ENCODE measurements around the gene NFE2L1. TPM values are rescaled to one million over a fixed set of nuclear protein-coding genes. Genes with fewer than 3 reads are reported as not detected.
"Not testable (repeated sequence)": the region's sequence is repeated elsewhere in the genome, so short reads cannot be mapped to it uniquely, and the experiment has no call there.

The NFE2L1 gene
- total and polyA plus RNA-seq, 7 experiments from 2014 or later: 8.7 to 65.2 (median 40.0) TPM

DNA sequence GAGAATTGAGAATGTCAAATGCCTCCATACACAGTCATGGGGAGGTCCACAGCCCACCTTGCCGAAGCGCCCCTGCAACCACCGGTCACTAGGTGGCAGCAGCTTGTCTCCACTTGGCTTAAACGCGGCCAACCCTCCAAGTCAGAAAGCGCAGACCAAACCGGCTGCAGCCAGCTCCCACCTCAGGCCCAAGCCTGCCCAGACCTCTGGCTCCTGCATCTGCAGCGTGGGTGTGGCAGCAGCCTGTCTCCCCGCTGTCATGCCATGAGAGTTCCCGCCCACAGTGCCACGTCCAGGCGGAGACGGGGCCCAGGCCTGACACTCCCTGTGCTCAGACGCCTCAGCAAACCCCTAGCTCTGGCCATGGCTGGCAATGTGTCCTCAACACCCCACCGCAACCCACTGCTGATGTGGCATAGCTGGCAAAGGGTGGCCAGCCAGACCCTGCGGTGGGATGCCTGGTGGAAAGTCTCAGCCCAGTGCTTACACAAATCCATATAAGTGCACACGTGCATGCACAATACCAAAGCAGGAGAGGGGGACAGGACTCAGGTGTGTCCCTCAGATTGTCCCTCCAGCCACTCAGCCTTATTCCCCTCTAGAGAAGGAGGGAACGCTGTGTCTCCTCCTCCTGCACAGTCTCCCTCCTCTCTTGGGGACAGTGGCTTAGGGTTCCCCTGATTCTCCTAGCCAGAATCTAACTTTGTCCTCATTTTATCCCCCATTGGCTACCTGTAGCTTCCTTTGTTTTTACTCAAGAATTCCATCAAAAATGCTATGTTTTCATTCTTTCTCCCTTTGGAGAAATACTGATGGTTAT, 21.4 kb upstream of the NFE2L1 start:
- Histone ChIP-seq H3K9me3 (ENCODE audit: control insufficient read depth in 2 of 3, low read length in 3 of 3) (no peaks in the 10 kb centered on the region), H3K27me3 (ENCODE audit: control insufficient read depth in 2 of 2, insufficient read depth in 2 of 2, low read length in 2 of 2) (peaks cover 0 to 11% of the 10 kb centered on the region in 2 donors), H3K4me3 (ENCODE audit: low read length) (no peak overlapping the region), H3K36me3 (ENCODE audit: control insufficient read depth in 2 of 3, insufficient read depth in 3 of 3, low read length in 3 of 3) (no peaks in the 10 kb centered on the region), H3K27ac (ENCODE audit: low read depth, low read length) (no peak overlapping the region), H3K4me1 (ENCODE audit: control insufficient read depth in 2 of 2, insufficient read depth in 2 of 2, low read length in 2 of 2) (peaks cover 9 to 26% of the 10 kb centered on the region in 2 donors)
- Mint-ChIP-seq H3K4me1 (peaks cover 23 to 39% (median 34%) of the 10 kb centered on the region in 7 donors), H3K27me3 (peaks cover 24 to 49% (median 38%) of the 10 kb centered on the region in 5 donors), H3K9me3 (peaks cover 0 to 2% (median 0%) of the 10 kb centered on the region in 11 donors), H3K27ac (no peak overlapping the region), H3K4me3 (peak overlapping the region in 8 of 10 donors; percentile 12 to 91 (median 38)), H3K36me3 (no peaks in the 10 kb centered on the region)
- intact Hi-C loops (cut with micrococcal nuclease): loop anchor here (1.0 to 10.0 kb wide), 6 partner anchors 11 to 1008 kb away; partner anchors contain the start of gene COPZ2 (in 1 of the 2)
- ATAC-seq (no peak), DNase-seq (peak in 8 of 9 donors; percentile 45 to 72 (median 51))
- POLR2A ChIA-PET: interaction anchor here (0.7 to 2.8 kb wide), 6 partner anchors 9 to 62 kb away, joined by 3 to 14 read pairs (median 3); partner anchors contain the start of gene COPZ2
- CTCF ChIA-PET: interaction anchor here (0.5 to 4.6 kb wide), 17 partner anchors 10 to 567 kb away, joined by 3 to 66 read pairs (median 5); partner anchors contain the start of genes HOXB5 and NFE2L1

DNA sequence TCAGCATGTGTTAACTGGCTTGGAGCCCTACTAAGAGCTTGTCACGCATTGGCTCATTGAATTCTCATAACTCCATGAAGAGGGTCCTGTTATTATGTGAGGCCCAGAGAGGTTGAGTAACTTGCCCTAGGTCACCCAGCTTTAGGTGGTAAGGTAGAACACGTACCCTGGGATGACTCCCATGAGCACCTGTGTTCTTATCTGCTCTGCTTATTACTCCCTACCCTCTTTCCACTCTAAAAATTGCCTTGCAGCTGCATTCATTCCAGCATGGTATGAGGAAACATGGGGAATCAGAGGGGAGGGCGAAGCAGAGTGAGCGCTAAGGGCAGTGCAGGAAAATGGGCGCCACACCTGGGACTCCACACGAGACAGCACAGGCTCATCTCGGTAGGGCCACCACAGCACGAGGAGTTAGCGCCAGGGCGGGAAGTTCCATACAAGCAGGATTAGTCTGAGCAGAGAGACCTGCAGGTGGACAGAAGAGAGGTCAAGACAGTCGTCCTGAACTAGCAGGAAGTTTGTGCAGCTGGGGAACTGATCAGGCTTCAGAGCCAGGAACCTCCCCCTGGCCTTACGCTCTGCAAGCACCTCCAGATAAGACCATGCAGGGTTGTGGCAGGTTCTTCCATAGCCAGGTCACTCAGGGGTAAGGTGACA, 20.7 kb upstream of the NFE2L1 start:
- Mint-ChIP-seq H3K4me3 (peak overlapping the region in 1 of 10 donors; percentile 9), H3K9me3 (peaks cover 0 to 2% (median 0%) of the 10 kb centered on the region in 11 donors), H3K27me3 (peaks cover 24 to 48% (median 38%) of the 10 kb centered on the region in 5 donors), H3K36me3 (no peaks in the 10 kb centered on the region), H3K4me1 (peaks cover 23 to 37% (median 32%) of the 10 kb centered on the region in 7 donors), H3K27ac (no peak overlapping the region)
- DNase-seq (no peak), ATAC-seq (no peak)
- H3K36me3 ChIP-seq (ENCODE audit: control insufficient read depth in 2 of 3, insufficient read depth in 3 of 3, low read length in 3 of 3): no peaks in the 10 kb centered on the region
- H3K27me3 ChIP-seq (ENCODE audit: control insufficient read depth in 2 of 2, insufficient read depth in 2 of 2, low read length in 2 of 2): peaks cover 0 to 11% of the 10 kb centered on the region in 2 donors
- intact Hi-C loops (cut with micrococcal nuclease): loop anchor here (5.0 to 10.0 kb wide), 5 partner anchors 307 to 1007 kb away; no protein-coding TSS in a partner anchor
- no peak overlapping the region for H3K27ac ChIP-seq (ENCODE audit: low read depth, low read length)
- no peaks in the 10 kb centered on the region for H3K9me3 ChIP-seq (ENCODE audit: control insufficient read depth in 2 of 3, low read length in 3 of 3)
- ChIA-PET CTCF (interaction anchor here (0.6 to 4.6 kb wide), 12 partner anchors 9 to 566 kb away, joined by 3 to 66 read pairs (median 6); partner anchors contain the start of genes HOXB5 and NFE2L1), POLR2A (interaction anchor here (0.7 to 2.8 kb wide), 6 partner anchors 10 to 63 kb away, joined by 3 to 14 read pairs (median 3); partner anchors contain the start of gene COPZ2)
- H3K4me3 ChIP-seq (ENCODE audit: low read length): no peak overlapping the region
- H3K4me1 ChIP-seq (ENCODE audit: control insufficient read depth in 2 of 2, insufficient read depth in 2 of 2, low read length in 2 of 2): peaks cover 9 to 26% of the 10 kb centered on the region in 2 donors

DNA sequence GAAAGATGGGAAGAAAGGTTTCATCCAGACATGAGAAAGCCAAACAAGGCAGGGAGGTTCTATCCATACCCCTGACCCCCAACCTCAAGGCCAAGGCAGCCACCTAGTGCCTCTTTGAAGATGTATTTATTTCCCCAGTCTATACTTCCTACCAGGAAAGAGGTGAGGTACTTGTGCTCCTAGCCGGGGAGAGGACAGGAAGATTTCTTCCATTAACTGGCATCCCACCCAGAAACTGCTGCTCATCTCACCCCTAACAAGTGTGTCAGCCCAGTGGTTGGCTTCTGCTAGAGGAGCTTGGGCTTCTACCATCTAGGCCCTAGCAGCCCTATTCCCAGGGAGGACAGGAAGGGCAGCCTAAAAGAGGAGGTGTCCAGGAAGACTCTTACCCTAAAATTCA, 19.4 kb upstream of the NFE2L1 start:
- no peak overlapping the region for H3K27ac Mint-ChIP-seq
- Histone ChIP-seq H3K27ac (ENCODE audit: low read depth, low read length) (no peak overlapping the region), H3K27me3 (ENCODE audit: control insufficient read depth in 2 of 2, insufficient read depth in 2 of 2, low read length in 2 of 2) (peaks cover 0 to 8% of the 10 kb centered on the region in 2 donors), H3K4me1 (ENCODE audit: control insufficient read depth in 2 of 2, insufficient read depth in 2 of 2, low read length in 2 of 2) (peaks cover 5 to 21% of the 10 kb centered on the region in 2 donors), H3K4me3 (ENCODE audit: low read length) (no peak overlapping the region), H3K36me3 (ENCODE audit: control insufficient read depth in 2 of 3, insufficient read depth in 3 of 3, low read length in 3 of 3) (no peaks in the 10 kb centered on the region), H3K9me3 (ENCODE audit: control insufficient read depth in 2 of 3, low read length in 3 of 3) (no peaks in the 10 kb centered on the region)
- no peak for DNase-seq
- H3K9me3 Mint-ChIP-seq: peaks cover 0 to 2% (median 0%) of the 10 kb centered on the region in 11 donors
- ATAC-seq: no peak
- H3K4me3 Mint-ChIP-seq: no peak overlapping the region
- H3K36me3 Mint-ChIP-seq: no peaks in the 10 kb centered on the region
- H3K4me1 Mint-ChIP-seq: peaks cover 20 to 29% (median 24%) of the 10 kb centered on the region in 7 donors
- intact Hi-C loops (cut with micrococcal nuclease): loop anchor here (5.0 to 10.0 kb wide), 5 partner anchors 306 to 1006 kb away; no protein-coding TSS in a partner anchor
- peaks cover 27 to 43% (median 40%) of the 10 kb centered on the region in 5 donors for H3K27me3 Mint-ChIP-seq
- ChIA-PET CTCF (interaction anchor here (1.6 to 4.6 kb wide), 2 partner anchors 46 to 52 kb away, joined by 5 to 66 read pairs; no protein-coding TSS in a partner anchor), POLR2A (interaction anchor here (1.4 kb wide), 2 partner anchors 17 to 27 kb away, joined by 3 read pairs; no protein-coding TSS in a partner anchor)

GRCh38 chr17:48030531-48030930, 17.6 kb upstream of the NFE2L1 start:
- Mint-ChIP-seq H3K27me3 (peaks cover 23 to 46% (median 29%) of the 10 kb centered on the region in 5 donors), H3K36me3 (no peaks in the 10 kb centered on the region), H3K4me1 (peaks cover 6 to 15% (median 12%) of the 10 kb centered on the region in 7 donors), H3K4me3 (no peak overlapping the region), H3K9me3 (peaks cover 0 to 2% (median 0%) of the 10 kb centered on the region in 11 donors), H3K27ac (peak overlapping the region in 2 of 9 donors; percentile 14 to 31)
- intact Hi-C loops (cut with micrococcal nuclease): no loop called here
- Histone ChIP-seq H3K4me3 (ENCODE audit: low read length) (no peak overlapping the region), H3K27ac (ENCODE audit: low read depth, low read length) (no peak overlapping the region), H3K27me3 (ENCODE audit: control insufficient read depth in 2 of 2, insufficient read depth in 2 of 2, low read length in 2 of 2) (no peaks in the 10 kb centered on the region), H3K36me3 (ENCODE audit: control insufficient read depth in 2 of 3, insufficient read depth in 3 of 3, low read length in 3 of 3) (no peaks in the 10 kb centered on the region), H3K4me1 (ENCODE audit: control insufficient read depth in 2 of 2, insufficient read depth in 2 of 2, low read length in 2 of 2) (peaks cover 0 to 12% of the 10 kb centered on the region in 2 donors), H3K9me3 (ENCODE audit: control insufficient read depth in 2 of 3, low read length in 3 of 3) (no peaks in the 10 kb centered on the region)
- ChIA-PET POLR2A (interaction anchor here (0.6 kb wide), 1 partner anchor 17 kb away, joined by 4 read pairs; no protein-coding TSS in a partner anchor), CTCF (interaction anchor here (0.5 to 1.3 kb wide), 6 partner anchors 17 to 646 kb away, joined by 3 to 5 read pairs (median 4); no protein-coding TSS in a partner anchor)
- no peak for ATAC-seq
- no peak for DNase-seq

GRCh38 chr17:48031966-48032365, 16.2 kb upstream of the NFE2L1 start:
- peaks cover 0 to 2% (median 0%) of the 10 kb centered on the region in 11 donors for H3K9me3 Mint-ChIP-seq
- H3K4me3 Mint-ChIP-seq: no peak overlapping the region
- H3K4me1 Mint-ChIP-seq: peaks cover 1 to 8% (median 5%) of the 10 kb centered on the region in 7 donors
- Histone ChIP-seq H3K4me1 (ENCODE audit: control insufficient read depth in 2 of 2, insufficient read depth in 2 of 2, low read length in 2 of 2) (no peaks in the 10 kb centered on the region), H3K36me3 (ENCODE audit: control insufficient read depth in 2 of 3, insufficient read depth in 3 of 3, low read length in 3 of 3) (no peaks in the 10 kb centered on the region), H3K4me3 (ENCODE audit: low read length) (no peak overlapping the region), H3K27ac (ENCODE audit: low read depth, low read length) (no peak overlapping the region), H3K9me3 (ENCODE audit: control insufficient read depth in 2 of 3, low read length in 3 of 3) (no peaks in the 10 kb centered on the region), H3K27me3 (ENCODE audit: control insufficient read depth in 2 of 2, insufficient read depth in 2 of 2, low read length in 2 of 2) (peaks cover 0 to 6% of the 10 kb centered on the region in 2 donors)
- ATAC-seq: no peak
- intact Hi-C loops (cut with micrococcal nuclease): no loop called here
- POLR2A ChIA-PET: no interaction called here
- no peak for DNase-seq
- no peak overlapping the region for H3K27ac Mint-ChIP-seq
- H3K27me3 Mint-ChIP-seq: peaks cover 22 to 56% (median 29%) of the 10 kb centered on the region in 5 donors
- no peaks in the 10 kb centered on the region for H3K36me3 Mint-ChIP-seq
- CTCF ChIA-PET: interaction anchor here (0.7 to 1.5 kb wide), 2 partner anchors 43 to 122 kb away, joined by 4 to 5 read pairs; no protein-coding TSS in a partner anchor

DNA sequence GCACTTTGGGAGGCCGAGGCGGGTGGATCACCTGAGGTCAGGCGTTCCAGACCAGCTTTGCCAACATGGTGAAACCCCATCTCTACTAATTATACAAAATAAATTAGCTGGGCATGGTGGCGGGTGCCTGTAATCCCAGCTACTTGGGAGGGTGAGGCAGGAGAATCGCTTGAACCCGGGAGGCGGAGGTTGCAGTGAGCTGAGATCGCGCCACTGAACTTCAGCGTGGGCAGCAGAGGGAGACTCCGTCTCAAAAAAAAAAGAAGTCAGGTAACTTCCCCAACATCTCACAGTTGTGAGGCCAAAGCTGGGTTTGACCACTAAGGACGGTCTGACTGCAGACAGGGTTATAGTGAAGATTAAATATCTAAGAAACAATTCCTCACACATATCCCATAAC, 13.4 kb upstream of the NFE2L1 start:
- H3K9me3 Mint-ChIP-seq; H3K4me3 ChIP-seq (ENCODE audit: low read length); H3K36me3 Mint-ChIP-seq; H3K4me3 Mint-ChIP-seq; H3K9me3 ChIP-seq (ENCODE audit: control insufficient read depth in 2 of 3, low read length in 3 of 3); intact Hi-C loops (cut with micrococcal nuclease); H3K4me1 ChIP-seq (ENCODE audit: control insufficient read depth in 2 of 2, insufficient read depth in 2 of 2, low read length in 2 of 2); H3K36me3 ChIP-seq (ENCODE audit: control insufficient read depth in 2 of 3, insufficient read depth in 3 of 3, low read length in 3 of 3); H3K27me3 ChIP-seq (ENCODE audit: control insufficient read depth in 2 of 2, insufficient read depth in 2 of 2, low read length in 2 of 2); DNase-seq; H3K27ac Mint-ChIP-seq; H3K27ac ChIP-seq (ENCODE audit: low read depth, low read length); ATAC-seq: not testable (repeated sequence)
- POLR2A ChIA-PET: interaction anchor here (0.7 kb wide), 1 partner anchor 1933 kb away, joined by 3 read pairs; no protein-coding TSS in a partner anchor
- CTCF ChIA-PET: interaction anchor here (0.7 kb wide), 1 partner anchor 70 kb away, joined by 4 read pairs; no protein-coding TSS in a partner anchor
- Mint-ChIP-seq H3K27me3 (peaks cover 18 to 69% (median 29%) of the 10 kb centered on the region in 5 donors), H3K4me1 (peaks cover 0 to 16% (median 12%) of the 10 kb centered on the region in 7 donors)
